ENCODE measurements around the gene USP33. TPM values are rescaled to one million over a fixed set of nuclear protein-coding genes. Genes with fewer than 3 reads are reported as not detected.
"Not testable (repeated sequence)": the region's sequence is repeated elsewhere in the genome, so short reads cannot be mapped to it uniquely, and the experiment has no call there.

Gene USP33
- total RNA-seq, 1 experiment from 2014 or later: 52.9 TPM

DNA sequence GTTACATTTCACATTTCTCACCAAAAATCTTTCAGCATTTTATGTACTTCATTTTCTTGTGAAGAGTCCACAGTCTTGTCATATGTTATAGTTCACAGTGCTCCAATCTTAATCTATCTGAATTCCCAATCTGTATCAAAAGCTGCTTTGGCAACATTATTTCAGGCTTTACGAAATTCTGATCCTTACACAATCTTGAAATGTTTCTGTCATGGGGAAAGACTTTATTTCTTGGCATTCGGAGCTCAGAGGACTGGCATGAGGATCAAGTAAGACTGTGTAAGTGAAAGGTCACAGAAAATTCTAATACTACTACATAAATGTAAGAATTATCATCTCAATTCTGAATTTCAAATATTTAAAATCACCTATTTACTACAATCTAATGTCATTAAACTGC, 2.0 kb downstream of the USP33 start:
- CTCF ChIA-PET: interaction anchor here (1.4 kb wide), 1 partner anchor 23 kb away, joined by 3 read pairs; no protein-coding TSS in a partner anchor
- no peak for DNase-seq
- intact Hi-C loops (cut with micrococcal nuclease; ENCODE audit: unreplicated experiment): loop anchor here (1.0 to 10.0 kb wide), 2 partner anchors 9 to 217 kb away; partner anchors contain the start of gene FUBP1
- Mint-ChIP-seq H3K9me3 (ENCODE audit: low read depth, unreplicated experiment) (no peaks in the 10 kb centered on the region), H3K4me1 (ENCODE audit: low read depth, unreplicated experiment) (peaks cover 32% of the 10 kb centered on the region), H3K27me3 (ENCODE audit: unreplicated experiment) (no peaks in the 10 kb centered on the region), H3K27ac (ENCODE audit: unreplicated experiment) (peak overlapping the region; percentile 72), H3K4me3 (ENCODE audit: low read depth, unreplicated experiment) (peak overlapping the region; percentile 92), H3K36me3 (ENCODE audit: insufficient read depth, unreplicated experiment) (peaks cover 22% of the 10 kb centered on the region)
- TF ChIP-seq CTCF (IDR thresholded peaks at IDR 0.05; ENCODE audit: unreplicated experiment): no peak
- no TSS peak for BruUV-seq (replicated peaks)

DNA sequence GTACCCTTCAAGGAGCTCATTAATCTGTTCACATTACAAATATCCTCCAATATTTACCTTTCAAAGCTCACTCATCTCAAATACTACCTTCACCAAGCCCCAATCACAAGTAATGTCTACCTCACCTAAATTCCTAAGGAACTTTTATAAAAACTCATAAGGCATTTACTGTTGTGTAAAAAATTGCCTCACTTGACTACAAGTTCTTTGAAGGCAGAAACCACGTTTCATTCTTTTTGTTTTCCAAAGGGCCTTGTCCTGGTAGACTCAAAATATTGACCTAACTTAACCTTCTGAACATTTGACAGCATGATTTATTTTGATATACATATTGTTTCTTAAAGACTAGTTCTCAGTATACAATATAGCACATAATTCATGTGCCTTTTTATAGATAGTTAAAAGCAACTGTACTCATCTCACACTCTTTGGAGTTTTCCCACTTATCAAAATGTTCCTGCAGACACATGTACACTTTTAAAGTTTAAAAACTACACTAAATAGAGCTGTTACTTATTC, 2.5 kb downstream of the USP33 start:
- peak overlapping the region; percentile 72 for H3K27ac Mint-ChIP-seq (ENCODE audit: unreplicated experiment)
- BruUV-seq (replicated peaks): no TSS peak

DNA sequence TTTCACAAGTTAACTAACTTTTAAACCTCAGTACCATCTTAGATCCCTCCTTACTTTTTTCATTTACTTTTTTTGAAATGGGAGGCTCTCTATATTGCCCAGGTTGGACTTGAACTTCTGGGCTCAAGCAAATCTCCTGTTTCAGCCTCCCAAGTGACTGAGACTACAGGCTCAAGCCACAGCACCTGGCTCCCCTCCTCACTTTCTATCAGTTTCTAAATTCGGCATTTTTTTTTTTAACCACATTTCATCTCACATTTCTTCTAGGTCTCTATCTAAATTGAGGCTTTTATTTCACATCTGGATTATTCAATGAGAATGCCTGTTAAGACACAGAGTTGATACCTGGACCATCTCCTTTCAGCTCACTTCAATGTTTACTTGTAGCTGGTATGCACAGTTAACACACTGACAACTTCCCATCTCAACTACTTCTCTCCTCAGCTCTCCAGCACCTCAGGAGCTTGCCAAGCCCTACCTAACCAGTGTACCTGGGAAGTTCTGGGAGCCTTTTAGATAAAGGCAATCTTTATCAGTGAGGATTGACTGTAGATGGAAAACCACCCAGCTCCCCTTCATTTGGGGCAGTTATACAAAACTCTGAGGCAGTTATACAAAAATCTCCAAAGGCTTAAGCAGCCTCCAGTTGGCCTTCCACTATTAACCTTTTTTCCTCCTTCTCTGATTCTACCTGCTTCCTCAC, 3.4 kb downstream of the USP33 start:
- intact Hi-C loops (cut with micrococcal nuclease; ENCODE audit: unreplicated experiment): loop anchor here (10.0 kb wide), 1 partner anchor 219 kb away; the partner anchor contains the start of gene FUBP1
- Mint-ChIP-seq H3K4me3 (ENCODE audit: low read depth, unreplicated experiment) (peak overlapping the region; percentile 92), H3K27me3 (ENCODE audit: unreplicated experiment) (no peaks in the 10 kb centered on the region), H3K4me1 (ENCODE audit: low read depth, unreplicated experiment) (peaks cover 23% of the 10 kb centered on the region), H3K36me3 (ENCODE audit: insufficient read depth, unreplicated experiment) (peaks cover 22% of the 10 kb centered on the region), H3K9me3 (ENCODE audit: low read depth, unreplicated experiment) (no peaks in the 10 kb centered on the region), H3K27ac (ENCODE audit: unreplicated experiment) (peak overlapping the region; percentile 11)
- CTCF ChIA-PET: interaction anchor here (0.5 to 1.1 kb wide), 2 partner anchors 23 to 40 kb away, joined by 3 to 4 read pairs; partner anchors contain the start of gene MIGA1
- no peak for TF ChIP-seq CTCF (IDR thresholded peaks at IDR 0.05; ENCODE audit: unreplicated experiment)
- BruUV-seq (replicated peaks): no TSS peak
- no peak for DNase-seq

More for the DNA sequence above, 2.5 kb downstream of the USP33 start:
- Mint-ChIP-seq H3K36me3 (ENCODE audit: insufficient read depth, unreplicated experiment) (peaks cover 22% of the 10 kb centered on the region), H3K9me3 (ENCODE audit: low read depth, unreplicated experiment) (no peaks in the 10 kb centered on the region), H3K4me3 (ENCODE audit: low read depth, unreplicated experiment) (peak overlapping the region; percentile 92), H3K27me3 (ENCODE audit: unreplicated experiment) (no peaks in the 10 kb centered on the region), H3K4me1 (ENCODE audit: low read depth, unreplicated experiment) (peaks cover 27% of the 10 kb centered on the region)
- intact Hi-C loops (cut with micrococcal nuclease; ENCODE audit: unreplicated experiment): loop anchor here (10.0 kb wide), 1 partner anchor 218 kb away; the partner anchor contains the start of gene FUBP1
- CTCF ChIA-PET: interaction anchor here (1.1 kb wide), 1 partner anchor 23 kb away, joined by 4 read pairs; the partner anchor contains the start of gene MIGA1
- no peak for DNase-seq
- no peak for TF ChIP-seq CTCF (IDR thresholded peaks at IDR 0.05; ENCODE audit: unreplicated experiment)

DNA sequence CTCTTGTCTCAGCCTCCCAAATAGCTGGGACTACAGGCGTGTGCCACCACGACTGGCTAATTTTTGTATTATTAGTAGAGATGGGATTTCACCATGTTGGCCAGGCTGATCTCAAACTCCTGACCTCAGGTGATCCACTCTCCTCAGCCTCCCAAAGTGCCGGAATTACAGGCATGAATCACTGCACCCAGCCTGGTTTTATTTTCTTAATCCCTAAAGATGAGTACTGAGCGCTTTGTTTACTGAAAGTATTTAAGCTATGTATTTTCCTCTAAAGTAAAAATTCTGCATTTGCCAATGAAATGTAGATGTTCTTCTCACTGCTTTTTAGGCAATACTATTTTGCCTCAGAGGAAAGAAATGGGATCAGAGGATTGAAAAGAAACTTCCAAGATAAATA, 10.2 kb downstream of the USP33 start:
- CTCF ChIA-PET: interaction anchor here (0.6 kb wide), 1 partner anchor 121 kb away, joined by 4 read pairs; no protein-coding TSS in a partner anchor
- peaks cover 31% of the 10 kb centered on the region for H3K4me1 Mint-ChIP-seq (ENCODE audit: low read depth, unreplicated experiment)
- H3K4me3 Mint-ChIP-seq (ENCODE audit: low read depth, unreplicated experiment); BruUV-seq (replicated peaks); H3K27me3 Mint-ChIP-seq (ENCODE audit: unreplicated experiment); H3K9me3 Mint-ChIP-seq (ENCODE audit: low read depth, unreplicated experiment); DNase-seq; H3K27ac Mint-ChIP-seq (ENCODE audit: unreplicated experiment); intact Hi-C loops (cut with micrococcal nuclease; ENCODE audit: unreplicated experiment); H3K36me3 Mint-ChIP-seq (ENCODE audit: insufficient read depth, unreplicated experiment): not testable (repeated sequence)
